Pancreas (tissue), 10 donors: ENCODE data around the gene ACER1. TPM values are rescaled to one million over a fixed set of nuclear protein-coding genes. Genes with fewer than 3 reads are reported as not detected.
A peak's percentile ranks its signal among the peaks of the same experiment; 100 is the strongest.

Source experiments
- ATAC-seq, 4 donors: fragments of 200-7000 bp; cut with Tn5 transposase; one replicate each; pipeline versions ENCODE4 v1.8.0 to v1.9.1; 2020; ENCODE audit warnings: mild to moderate bottlenecking in 4 of 4, moderate library complexity in 4 of 4
- DNase-seq, 6 donors: peaks; one replicate each; pipeline ENCODE4 v3.0.0-alpha.2; 2020
- FAIRE-seq: peaks from 2 replicates; lab custom pipeline; 2012; peaks lifted over from hg19 to GRCh38; lab: Jason Lieb, UNC
- H3K27ac ChIP-seq, 4 donors: fragments of 200-600 bp; sonication (generic); 1 replicate in 3 of 4; 2 replicates in 1 of 4; pipeline versions ENCODE4 v1.5.0 to v1.8.0; 2020
- H3K27me3 ChIP-seq, 4 donors: fragments of 200-600 bp; one replicate each; pipeline ENCODE4 v1.8.0; 2021
- H3K36me3 ChIP-seq, 3 donors: fragments of 200-600 bp; sonication (generic) in 1 of 3; one replicate each; pipeline versions ENCODE4 v1.5.0 to v1.8.0; 2020 to 2021
- H3K4me1 ChIP-seq, 3 donors: fragments of 200-600 bp; one replicate each; pipeline ENCODE4 v1.8.0; 2021
- H3K4me3 ChIP-seq, 4 donors: fragments of 200-600 bp; sonication (generic) in 2 of 4; one replicate each; pipeline versions ENCODE4 v1.5.0 to v1.8.0; 2020 to 2021
- H3K9me3 ChIP-seq, 4 donors: fragments of 200-600 bp; one replicate each; pipeline ENCODE4 v1.8.0; 2021
- WGBS, 2 donors: extraction: QIAGEN DNeasy Blood & Tissue Kit; methylation state at CpG; one replicate each; pipeline ENCODE4 v1.1.7; 2013; 5-methylcytosine and 5-hydroxymethylcytosine counted together
- intact Hi-C, 3 donors: fragments of 100-400 bp; cut with DNase I; formaldehyde crosslinking; loops; one replicate each; pipeline versions ENCODE4 v1.11.1 to v1.14.2; 2022
- polyA plus RNA-seq, 2 donors: library from polyadenylated mRNA; stranded (reverse); fragments of 200-250 nt; gene quantifications; one replicate each; pipeline ENCODE4 v1.2.3, GENCODE V29; 2013
- total RNA-seq, 6 donors: library from RNA; stranded (reverse); fragmentation: NEBNext Ultra II Directional in 4 of 6; extraction: Animal tissue kit (Norgen Biotek cat#: 25700) in 4 of 6; gene quantifications; one replicate each; pipeline versions ENCODE4 v1.2.1 to v1.2.4, GENCODE V29; 2021 to 2023
- TF ChIP-seq, protein P1 (sequence below), 4 donors: fragments of 200-600 bp; sonication (generic) in 3 of 4; IDR thresholded peaks; one replicate each; pipeline versions ENCODE4 v1.5.0 to v1.8.0; 2021; ENCODE audit warnings: antibody characterized with exemption in 4 of 4
- donor health status: healthy with polysubstance abuse.
- donor health status: DM: no; HTN: no; CAD: no; lungs with moderate emphysema.
- donor health status: DM: no; HTN: no; CAD: no.
- donor health status: control.
- donor health status: control.
- donor health status: Bipolar disorder and iron deficiency.
- donor health status: DM: yes; HTN: yes; CAD: no.
- donor health status: DM: no; HTN: no; CAD: no.
- donor health status: DM: no; HTN: no; CAD: no.
- donor health status: DM: yes; HTN: yes; CAD: no.

ACER1 gene
- total and polyA plus RNA-seq, 8 donors = not detected

DNA sequence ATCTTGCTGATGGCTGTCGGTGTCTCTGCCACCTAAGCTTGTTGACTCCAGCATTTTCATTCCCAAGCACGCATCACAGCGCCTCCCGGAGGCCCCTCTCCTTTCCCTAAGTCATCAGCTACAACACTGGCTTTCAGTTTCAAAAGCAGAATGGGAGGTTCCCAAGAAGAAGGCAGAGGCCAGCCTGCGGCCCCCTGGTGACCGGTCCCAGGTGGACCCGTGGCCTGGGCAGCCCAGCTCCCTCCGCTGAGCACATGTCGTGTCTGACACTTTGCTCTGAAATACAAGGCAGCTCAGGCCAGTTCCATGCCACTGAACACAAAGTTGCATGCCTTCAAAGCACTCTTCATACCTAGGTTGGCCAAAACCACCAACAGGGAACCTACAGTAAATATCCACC lies 62.2 kb downstream of the ACER1 start:
- ATAC-seq (peak in 3 of 4 donors; percentile 1 to 4 (median 2)), FAIRE-seq (no peak), DNase-seq (no peak)
- no peaks in the 10 kb centered on the region for H3K27me3 ChIP-seq
- H3K4me3 ChIP-seq = peak overlapping the region in 1 of 4 donors; percentile 36
- WGBS, 2 donors = 37 to 42% methylated on average over 9 of the region's 9 CpGs
- intact Hi-C loops = no loop called here
- TF ChIP-seq, protein P1, sequence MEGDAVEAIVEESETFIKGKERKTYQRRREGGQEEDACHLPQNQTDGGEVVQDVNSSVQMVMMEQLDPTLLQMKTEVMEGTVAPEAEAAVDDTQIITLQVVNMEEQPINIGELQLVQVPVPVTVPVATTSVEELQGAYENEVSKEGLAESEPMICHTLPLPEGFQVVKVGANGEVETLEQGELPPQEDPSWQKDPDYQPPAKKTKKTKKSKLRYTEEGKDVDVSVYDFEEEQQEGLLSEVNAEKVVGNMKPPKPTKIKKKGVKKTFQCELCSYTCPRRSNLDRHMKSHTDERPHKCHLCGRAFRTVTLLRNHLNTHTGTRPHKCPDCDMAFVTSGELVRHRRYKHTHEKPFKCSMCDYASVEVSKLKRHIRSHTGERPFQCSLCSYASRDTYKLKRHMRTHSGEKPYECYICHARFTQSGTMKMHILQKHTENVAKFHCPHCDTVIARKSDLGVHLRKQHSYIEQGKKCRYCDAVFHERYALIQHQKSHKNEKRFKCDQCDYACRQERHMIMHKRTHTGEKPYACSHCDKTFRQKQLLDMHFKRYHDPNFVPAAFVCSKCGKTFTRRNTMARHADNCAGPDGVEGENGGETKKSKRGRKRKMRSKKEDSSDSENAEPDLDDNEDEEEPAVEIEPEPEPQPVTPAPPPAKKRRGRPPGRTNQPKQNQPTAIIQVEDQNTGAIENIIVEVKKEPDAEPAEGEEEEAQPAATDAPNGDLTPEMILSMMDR (IDR thresholded peaks at IDR 0.05) = no peak
- peaks cover 0 to 13% (median 0%) of the 10 kb centered on the region in 3 donors for H3K36me3 ChIP-seq
- H3K27ac ChIP-seq = peak overlapping the region in 2 of 4 donors; percentile 58 to 81
- H3K4me1 ChIP-seq = peaks cover 37 to 46% (median 45%) of the 10 kb centered on the region in 3 donors
- no peaks in the 10 kb centered on the region for H3K9me3 ChIP-seq

DNA sequence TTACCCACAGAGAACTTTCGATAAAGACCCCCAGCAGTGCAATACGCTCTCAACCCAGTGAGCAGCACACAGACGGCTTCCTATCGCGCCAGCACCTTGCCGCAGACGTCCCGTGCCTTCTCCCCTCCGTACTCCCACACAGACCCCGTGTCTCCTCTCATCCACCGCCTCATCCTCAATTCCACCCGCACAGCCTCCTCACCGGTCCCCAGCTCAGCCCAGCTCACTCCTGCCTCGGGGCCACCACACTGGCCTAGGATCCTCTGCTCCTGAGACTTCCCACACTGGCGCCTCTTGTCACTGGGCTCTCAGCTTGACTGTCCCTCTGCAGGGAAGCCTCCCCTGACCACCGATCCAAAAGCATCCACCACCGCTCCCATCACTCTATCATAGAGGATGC lies 62.6 kb downstream of the ACER1 start:
- peaks cover 0 to 13% (median 0%) of the 10 kb centered on the region in 3 donors for H3K36me3 ChIP-seq
- DNase-seq (no peak), FAIRE-seq (no peak), ATAC-seq (no peak)
- H3K9me3 ChIP-seq = no peaks in the 10 kb centered on the region
- TF ChIP-seq, protein P1 (IDR thresholded peaks at IDR 0.05) = no peak
- no peak overlapping the region for H3K4me3 ChIP-seq
- WGBS, 2 donors = 90 to 92% methylated on average over 16 to 17 of the region's 17 CpGs
- intact Hi-C loops = no loop called here
- H3K27ac ChIP-seq = no peak overlapping the region
- H3K27me3 ChIP-seq = no peaks in the 10 kb centered on the region
- peaks cover 37 to 46% (median 45%) of the 10 kb centered on the region in 3 donors for H3K4me1 ChIP-seq

DNA sequence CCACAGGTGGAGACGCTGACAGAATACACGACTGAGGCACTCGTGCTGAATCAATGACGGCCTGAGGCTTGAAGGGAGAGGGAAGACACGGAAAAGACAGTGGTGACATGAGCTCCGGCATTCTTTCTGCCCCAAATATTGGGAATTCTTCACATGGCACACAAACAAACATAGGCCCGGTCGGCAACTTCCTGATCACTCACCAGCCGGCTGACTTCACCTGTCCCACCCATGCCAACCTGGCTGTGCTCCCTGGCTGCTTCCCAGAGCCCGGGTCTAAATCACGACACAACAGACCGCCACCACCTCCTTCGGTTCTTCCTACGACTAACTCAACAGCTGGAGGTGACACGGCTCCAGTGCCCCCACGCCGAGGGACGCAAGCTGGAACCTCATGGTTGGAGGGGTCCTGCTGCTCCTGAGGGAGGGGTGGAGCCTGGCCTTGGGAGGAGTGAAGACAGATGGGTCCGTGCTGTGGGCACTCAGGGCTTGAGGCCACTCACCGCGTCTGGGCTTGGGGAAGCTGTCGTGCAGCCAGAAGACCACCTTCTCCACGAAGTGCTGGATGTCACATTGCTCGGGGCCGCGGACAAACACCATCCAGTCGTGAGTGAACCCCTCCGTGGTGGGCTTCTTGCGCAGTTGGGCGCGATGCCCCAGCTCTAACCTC lies 63.2 kb downstream of the ACER1 start:
- H3K27me3 ChIP-seq = no peaks in the 10 kb centered on the region
- H3K9me3 ChIP-seq = no peaks in the 10 kb centered on the region
- ATAC-seq = no peak
- H3K4me1 ChIP-seq = peaks cover 36 to 45% (median 44%) of the 10 kb centered on the region in 3 donors
- TF ChIP-seq, protein P1 (IDR thresholded peaks at IDR 0.05) = no peak
- H3K27ac ChIP-seq = no peak overlapping the region
- intact Hi-C loops = no loop called here
- no peak for FAIRE-seq
- peak in 1 of 6 donors; percentile 41 for DNase-seq
- peaks cover 0 to 13% (median 0%) of the 10 kb centered on the region in 3 donors for H3K36me3 ChIP-seq
- WGBS, 2 donors = 80 to 87% methylated on average over 31 of the region's 31 CpGs
- no peak overlapping the region for H3K4me3 ChIP-seq

DNA sequence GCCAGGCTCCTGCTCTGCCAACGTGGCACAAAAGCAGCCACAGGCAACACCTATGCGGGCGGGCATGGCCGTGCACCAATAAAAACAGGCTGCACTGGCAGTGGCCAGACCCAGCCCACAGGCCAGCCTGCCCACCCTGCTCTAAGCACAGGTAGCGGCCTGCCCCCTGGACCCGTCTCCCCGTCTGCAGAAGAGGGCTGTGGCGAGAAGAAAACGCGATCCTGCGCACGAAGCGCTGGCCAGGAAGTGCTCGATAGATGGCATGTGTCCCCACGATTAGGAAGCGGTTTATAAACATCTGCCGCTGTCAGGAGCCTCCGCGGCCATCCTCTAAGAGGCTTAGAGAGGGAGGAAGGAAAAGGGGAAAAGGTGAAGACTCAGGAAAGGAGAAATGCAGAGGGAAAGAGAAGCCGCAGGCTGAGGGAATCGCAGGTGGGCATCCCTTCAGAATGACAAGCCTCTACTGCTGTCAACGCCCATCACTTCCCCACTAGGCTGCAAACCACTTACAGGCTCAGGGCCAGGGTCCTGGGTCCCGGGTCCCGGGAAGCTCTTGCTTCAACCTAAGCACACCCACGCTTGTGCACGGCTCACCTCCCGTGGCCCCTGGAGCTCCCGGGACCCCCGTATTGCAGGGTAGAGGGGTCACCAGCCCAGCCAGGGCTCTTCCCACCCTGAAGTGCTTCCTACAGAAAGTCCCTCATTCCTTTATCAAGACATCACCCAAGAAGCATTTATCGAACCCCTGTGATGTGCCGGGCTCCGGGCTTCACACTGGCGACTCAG lies 64.1 kb downstream of the ACER1 start:
- no peak overlapping the region for H3K27ac ChIP-seq
- H3K9me3 ChIP-seq = no peaks in the 10 kb centered on the region
- TF ChIP-seq, protein P1 (IDR thresholded peaks at IDR 0.05) = no peak
- no peak overlapping the region for H3K4me3 ChIP-seq
- no peaks in the 10 kb centered on the region for H3K27me3 ChIP-seq
- peaks cover 27 to 36% (median 35%) of the 10 kb centered on the region in 3 donors for H3K4me1 ChIP-seq
- H3K36me3 ChIP-seq = peaks cover 0 to 13% (median 0%) of the 10 kb centered on the region in 3 donors
- DNase-seq (no peak), FAIRE-seq (no peak), ATAC-seq (no peak)
- intact Hi-C loops = no loop called here
- WGBS, 2 donors = 89% methylated on average over 33 of the region's 33 CpGs
